Calu3 (cell line): ENCODE data around the gene AP1S1. TPM values are rescaled to one million over a fixed set of nuclear protein-coding genes. Genes with fewer than 3 reads are reported as not detected.

Experiments used
- BruUV-seq: library from RNA; stranded (reverse); fragments of 400-500 nt; replicated peaks from 2 replicates; lab custom pipeline; 2021; lab: Mats Ljungman, UMichigan
- CTCF ChIA-PET: fragments of 300-600 bp; sonication (Branson Sonifier 250); formaldehyde crosslinking; loops from one replicate; lab custom pipeline; 2022; ENCODE audit warnings: antibody characterized with exemption; lab: Charles Lee
- DNase-seq: peaks from one replicate; pipeline ENCODE4 v3.0.0; 2022
- H3K27ac Mint-ChIP-seq: one replicate; pipeline ENCODE4 v1.8.0; 2022; ENCODE audit warnings: mixed read lengths; ENCODE audit not compliant: unreplicated experiment
- H3K27me3 Mint-ChIP-seq: one replicate; pipeline ENCODE4 v1.8.0; 2022; ENCODE audit warnings: mixed read lengths; ENCODE audit not compliant: unreplicated experiment
- H3K36me3 Mint-ChIP-seq: one replicate; pipeline ENCODE4 v1.8.0; 2022; ENCODE audit warnings: mild to moderate bottlenecking, moderate library complexity, mixed read lengths; ENCODE audit not compliant: insufficient read depth, unreplicated experiment
- H3K4me1 Mint-ChIP-seq: one replicate; pipeline ENCODE4 v1.8.0; 2022; ENCODE audit warnings: mild to moderate bottlenecking, low read depth, mixed read lengths; ENCODE audit not compliant: unreplicated experiment
- H3K4me3 Mint-ChIP-seq: one replicate; pipeline ENCODE4 v1.8.0; 2022; ENCODE audit warnings: mild to moderate bottlenecking, low read depth, moderate library complexity, mixed read lengths; ENCODE audit not compliant: unreplicated experiment
- H3K9me3 Mint-ChIP-seq: one replicate; pipeline ENCODE4 v1.8.0; 2022; ENCODE audit warnings: low read depth, mixed read lengths; ENCODE audit not compliant: unreplicated experiment
- intact Hi-C: fragments of 100-400 bp; cut with micrococcal nuclease; formaldehyde crosslinking; loops from one replicate; pipeline ENCODE4 v1.10.0; 2022; ENCODE audit not compliant: unreplicated experiment
- total RNA-seq: library from RNA; stranded (reverse); gene quantifications from 2 replicates; pipeline ENCODE4 v1.2.3, GENCODE V29; 2022
- TF ChIP-seq, protein P1 (sequence below): fragments of 200-600 bp; IDR thresholded peaks from one replicate; pipeline ENCODE4 v1.8.0; 2022; ENCODE audit warnings: antibody characterized with exemption; ENCODE audit not compliant: unreplicated experiment

Gene AP1S1
- total RNA-seq, 1 experiment from 2014 or later = 45.6 TPM

DNA sequence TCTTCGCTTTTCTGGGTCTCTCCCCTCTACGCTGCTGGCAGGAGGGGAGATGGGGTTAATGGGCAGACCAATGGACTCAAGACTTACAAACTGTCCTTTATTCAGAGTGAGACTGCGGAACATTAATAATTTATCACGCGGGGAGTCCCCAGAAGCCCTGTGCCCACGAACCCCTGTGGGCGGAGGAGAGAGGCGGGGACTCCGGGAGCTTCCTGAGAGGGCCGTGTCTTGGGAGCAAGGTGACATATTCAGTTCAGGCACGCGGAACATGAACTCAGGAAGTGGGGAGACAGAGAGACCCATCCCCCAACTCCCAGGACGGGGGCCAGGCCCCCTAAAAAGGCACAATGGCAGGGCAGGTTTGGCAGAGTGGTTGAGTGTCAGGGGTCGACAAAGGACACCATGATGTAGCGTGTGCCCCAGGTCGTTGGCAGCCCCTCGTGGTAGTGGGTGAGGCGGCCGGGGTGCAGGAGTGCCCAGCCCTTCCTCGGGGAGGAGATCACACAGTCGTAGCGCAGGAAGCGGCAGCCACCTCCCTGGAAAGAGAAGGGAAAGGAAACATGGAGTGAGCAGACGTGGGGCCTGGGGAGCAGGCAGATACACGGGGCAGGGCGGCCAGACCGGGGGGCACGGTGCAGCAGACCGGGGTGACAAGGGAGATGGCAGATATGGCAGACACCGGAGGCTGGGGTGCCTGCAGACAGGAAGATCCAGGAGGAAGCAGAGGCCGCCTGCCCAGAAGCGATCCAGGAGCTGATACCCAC, 51.8 kb downstream of the AP1S1 start:
- CTCF ChIA-PET = no interaction called here
- Mint-ChIP-seq H3K27me3 (peaks cover 26% of the 10 kb centered on the region), H3K36me3 (peaks cover 30% of the 10 kb centered on the region), H3K27ac (no peak overlapping the region), H3K9me3 (no peaks in the 10 kb centered on the region), H3K4me1 (no peaks in the 10 kb centered on the region), H3K4me3 (no peak overlapping the region)
- intact Hi-C loops = no loop called here
- TF ChIP-seq, protein P1, sequence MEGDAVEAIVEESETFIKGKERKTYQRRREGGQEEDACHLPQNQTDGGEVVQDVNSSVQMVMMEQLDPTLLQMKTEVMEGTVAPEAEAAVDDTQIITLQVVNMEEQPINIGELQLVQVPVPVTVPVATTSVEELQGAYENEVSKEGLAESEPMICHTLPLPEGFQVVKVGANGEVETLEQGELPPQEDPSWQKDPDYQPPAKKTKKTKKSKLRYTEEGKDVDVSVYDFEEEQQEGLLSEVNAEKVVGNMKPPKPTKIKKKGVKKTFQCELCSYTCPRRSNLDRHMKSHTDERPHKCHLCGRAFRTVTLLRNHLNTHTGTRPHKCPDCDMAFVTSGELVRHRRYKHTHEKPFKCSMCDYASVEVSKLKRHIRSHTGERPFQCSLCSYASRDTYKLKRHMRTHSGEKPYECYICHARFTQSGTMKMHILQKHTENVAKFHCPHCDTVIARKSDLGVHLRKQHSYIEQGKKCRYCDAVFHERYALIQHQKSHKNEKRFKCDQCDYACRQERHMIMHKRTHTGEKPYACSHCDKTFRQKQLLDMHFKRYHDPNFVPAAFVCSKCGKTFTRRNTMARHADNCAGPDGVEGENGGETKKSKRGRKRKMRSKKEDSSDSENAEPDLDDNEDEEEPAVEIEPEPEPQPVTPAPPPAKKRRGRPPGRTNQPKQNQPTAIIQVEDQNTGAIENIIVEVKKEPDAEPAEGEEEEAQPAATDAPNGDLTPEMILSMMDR = no peak
- DNase-seq = no peak
- BruUV-seq = no TSS peak

DNA sequence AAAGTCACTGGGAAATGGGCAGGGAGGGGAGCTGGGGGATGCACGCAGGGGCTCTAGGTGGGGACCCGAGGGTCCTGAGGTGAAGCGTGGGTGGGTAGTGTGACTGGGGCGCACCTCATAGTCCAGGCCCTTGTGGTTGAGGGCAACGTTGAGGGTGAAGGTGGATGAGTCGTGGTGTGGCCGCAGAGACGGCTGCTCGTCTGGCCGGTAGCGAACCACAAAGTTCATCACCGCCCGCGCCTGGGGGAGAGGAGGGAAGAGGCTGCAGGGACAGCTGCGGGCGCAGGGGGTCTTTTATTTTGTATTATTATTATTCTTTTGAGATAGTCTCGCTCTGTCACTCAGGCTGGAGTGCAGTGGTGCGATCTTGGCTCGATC, 52.4 kb downstream of the AP1S1 start:
- BruUV-seq = no TSS peak
- H3K9me3 Mint-ChIP-seq = no peaks in the 10 kb centered on the region
- no peak overlapping the region for H3K27ac Mint-ChIP-seq
- TF ChIP-seq, protein P1 = no peak
- DNase-seq = no peak
- CTCF ChIA-PET = no interaction called here
- intact Hi-C loops = no loop called here
- peaks cover 21% of the 10 kb centered on the region for H3K27me3 Mint-ChIP-seq
- H3K4me3 Mint-ChIP-seq = no peak overlapping the region
- no peaks in the 10 kb centered on the region for H3K4me1 Mint-ChIP-seq
- peaks cover 30% of the 10 kb centered on the region for H3K36me3 Mint-ChIP-seq

DNA sequence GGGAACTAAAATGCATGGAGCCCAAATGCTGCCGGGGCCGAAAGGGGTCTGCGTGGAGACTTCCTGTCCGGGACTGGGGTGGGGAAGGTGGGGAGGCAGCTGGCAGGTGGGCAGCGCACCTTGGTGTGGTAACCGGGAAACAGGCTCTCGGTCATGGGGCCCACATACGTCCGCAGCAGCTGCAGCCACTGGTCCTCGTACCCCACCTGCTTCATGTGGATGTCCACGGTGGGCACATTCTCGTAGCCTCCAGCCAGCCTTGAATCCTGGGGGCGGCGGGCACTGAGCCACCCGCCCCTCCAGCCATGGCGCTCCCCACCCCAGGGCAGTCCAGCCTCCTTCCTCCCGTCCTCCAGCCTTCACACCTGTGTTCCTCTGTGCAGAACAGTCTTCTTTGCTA, 53.2 kb downstream of the AP1S1 start:
- CTCF ChIA-PET = no interaction called here
- Mint-ChIP-seq H3K27ac (no peak overlapping the region), H3K36me3 (peaks cover 30% of the 10 kb centered on the region)

DNA sequence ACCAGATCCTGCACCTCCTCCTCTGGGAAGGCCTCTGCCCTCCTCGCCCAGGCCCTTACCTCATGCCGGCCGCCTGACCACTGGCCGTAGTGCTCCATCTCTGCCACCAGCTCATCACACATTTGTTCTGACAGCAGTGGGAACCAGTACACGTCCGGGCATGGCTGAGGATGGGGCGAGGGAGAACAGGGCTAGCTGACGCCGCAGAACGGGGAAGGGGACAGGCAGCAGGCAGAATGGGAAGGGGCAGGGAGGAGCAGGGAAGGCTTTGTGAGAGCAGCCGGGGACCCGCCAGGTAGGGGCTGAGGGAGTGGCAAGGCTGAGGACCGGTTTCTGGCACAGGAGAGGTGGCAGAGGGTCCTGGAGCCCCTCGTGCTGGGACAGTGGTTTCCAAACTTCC, 54.5 kb downstream of the AP1S1 start:
- CTCF ChIA-PET = interaction anchor here (0.6 kb wide), 1 partner anchor 484 kb away, joined by 8 read pairs; no protein-coding TSS in a partner anchor
- Mint-ChIP-seq H3K27ac (no peak overlapping the region), H3K9me3 (no peaks in the 10 kb centered on the region), H3K4me1 (no peaks in the 10 kb centered on the region), H3K36me3 (peaks cover 30% of the 10 kb centered on the region), H3K4me3 (no peak overlapping the region), H3K27me3 (peaks cover 6% of the 10 kb centered on the region)
- intact Hi-C loops = no loop called here
- TF ChIP-seq, protein P1 = no peak
- DNase-seq = no peak
- no TSS peak for BruUV-seq

More for the DNA sequence above, 53.2 kb downstream of the AP1S1 start:
- no peaks in the 10 kb centered on the region for H3K9me3 Mint-ChIP-seq
- TF ChIP-seq, protein P1 = no peak
- DNase-seq = no peak
- H3K4me3 Mint-ChIP-seq = no peak overlapping the region
- BruUV-seq = no TSS peak
- peaks cover 19% of the 10 kb centered on the region for H3K27me3 Mint-ChIP-seq
- intact Hi-C loops = no loop called here
- no peaks in the 10 kb centered on the region for H3K4me1 Mint-ChIP-seq
